ENCODE results near the gene CAPN9.
A peak's percentile ranks its signal among the peaks of the same experiment; 100 is the strongest.

Gene CAPN9

GRCh38 chr1:230797942-230798365 is 50.8 kb downstream of the CAPN9 start:
- no peak overlapping the region for H3K9ac ChIP-seq (ENCODE audit: low read depth, low read length)
- H3K4me2 ChIP-seq (ENCODE audit: insufficient read depth, low read length): no peak overlapping the region
- DNase-seq (peak; percentile 13), ATAC-seq (ENCODE audit: insufficient read depth, low read depth) (no peak)
- no peaks in the 10 kb centered on the region for H3K79me2 ChIP-seq (ENCODE audit: insufficient read depth, low read length)
- no peaks in the 10 kb centered on the region for H4K20me1 ChIP-seq (ENCODE audit: insufficient read depth, low read length)
- H3K27ac ChIP-seq (ENCODE audit: low read length): no peak overlapping the region
- H3K36me3 ChIP-seq (ENCODE audit: insufficient read depth, low read length): no peaks in the 10 kb centered on the region
- H2AFZ ChIP-seq (ENCODE audit: low read depth, low read length): no peak overlapping the region
- no peaks in the 10 kb centered on the region for H3K9me3 ChIP-seq (ENCODE audit: insufficient read depth, low read length, severe bottlenecking)
- peaks cover 9% of the 10 kb centered on the region for H3K27me3 ChIP-seq (ENCODE audit: insufficient read depth, low read length, poor library complexity)
- H3K4me3 ChIP-seq (ENCODE audit: low read depth in 1 of 2, low read length in 2 of 2): no peak overlapping the region
- no peaks in the 10 kb centered on the region for H3K4me1 ChIP-seq (ENCODE audit: insufficient read depth, low read length)
- TF ChIP-seq EZH2 (IDR thresholded peaks at IDR 0.05; ENCODE audit: borderline replicate concordance, low read depth, low read length, severe bottlenecking): no peak
- peak; percentile 55 for TF ChIP-seq CTCF (IDR thresholded peaks at IDR 0.05; ENCODE audit: borderline replicate concordance, extremely low read depth, low read length, poor library complexity, severe bottlenecking)

GRCh38 chr1:230798491-230798890 is 51.3 kb downstream of the CAPN9 start:
- Histone ChIP-seq H3K27me3 (ENCODE audit: insufficient read depth, low read length, poor library complexity) (peaks cover 9% of the 10 kb centered on the region), H3K4me3 (ENCODE audit: low read depth in 1 of 2, low read length in 2 of 2) (no peak overlapping the region), H3K27ac (ENCODE audit: low read length) (no peak overlapping the region), H3K9me3 (ENCODE audit: insufficient read depth, low read length, severe bottlenecking) (no peaks in the 10 kb centered on the region), H2AFZ (ENCODE audit: low read depth, low read length) (no peak overlapping the region), H3K4me2 (ENCODE audit: insufficient read depth, low read length) (no peak overlapping the region), H3K9ac (ENCODE audit: low read depth, low read length) (no peak overlapping the region), H3K4me1 (ENCODE audit: insufficient read depth, low read length) (no peaks in the 10 kb centered on the region), H4K20me1 (ENCODE audit: insufficient read depth, low read length) (no peaks in the 10 kb centered on the region), H3K79me2 (ENCODE audit: insufficient read depth, low read length) (no peaks in the 10 kb centered on the region), H3K36me3 (ENCODE audit: insufficient read depth, low read length) (no peaks in the 10 kb centered on the region)
- TF ChIP-seq EZH2 (IDR thresholded peaks at IDR 0.05; ENCODE audit: borderline replicate concordance, low read depth, low read length, severe bottlenecking) (no peak), CTCF (IDR thresholded peaks at IDR 0.05; ENCODE audit: borderline replicate concordance, extremely low read depth, low read length, poor library complexity, severe bottlenecking) (no peak)
- DNase-seq (no peak), ATAC-seq (ENCODE audit: insufficient read depth, low read depth) (no peak)

- H3K27ac ChIP-seq (ENCODE audit: low read length): no peak overlapping the region
- no peak for TF ChIP-seq CTCF (IDR thresholded peaks at IDR 0.05; ENCODE audit: borderline replicate concordance, extremely low read depth, low read length, poor library complexity, severe bottlenecking)
- no peak for TF ChIP-seq EZH2 (IDR thresholded peaks at IDR 0.05; ENCODE audit: borderline replicate concordance, low read depth, low read length, severe bottlenecking)
- H3K4me2 ChIP-seq (ENCODE audit: insufficient read depth, low read length): no peak overlapping the region
- ATAC-seq (ENCODE audit: insufficient read depth, low read depth) (no peak), DNase-seq (no peak)
- no peak overlapping the region for H2AFZ ChIP-seq (ENCODE audit: low read depth, low read length)
- H3K79me2 ChIP-seq (ENCODE audit: insufficient read depth, low read length): no peaks in the 10 kb centered on the region
- no peaks in the 10 kb centered on the region for H3K36me3 ChIP-seq (ENCODE audit: insufficient read depth, low read length)
- no peak overlapping the region for H3K4me3 ChIP-seq (ENCODE audit: low read depth in 1 of 2, low read length in 2 of 2)
- H3K4me1 ChIP-seq (ENCODE audit: insufficient read depth, low read length): no peaks in the 10 kb centered on the region
- H4K20me1 ChIP-seq (ENCODE audit: insufficient read depth, low read length): no peaks in the 10 kb centered on the region
- no peaks in the 10 kb centered on the region for H3K9me3 ChIP-seq (ENCODE audit: insufficient read depth, low read length, severe bottlenecking)
- no peak overlapping the region for H3K9ac ChIP-seq (ENCODE audit: low read depth, low read length)
- H3K27me3 ChIP-seq (ENCODE audit: insufficient read depth, low read length, poor library complexity): peaks cover 6% of the 10 kb centered on the region
These were observed 54.0 kb downstream of the CAPN9 start for GRCh38 chr1:230800891-230801840.

Measured in DND-41 (cell line).